KMS-11 (cell line): Measurements from ENCODE around the gene IGHMBP2.

Experiments used
- H2AFZ ChIP-seq: fragments of 200-600 bp; sonication (generic); 2 replicates; pipeline ENCODE4 v1.6.1; 2016; ENCODE audit warnings: antibody characterized with exemption, mixed run types, low read depth
- H3K27ac ChIP-seq: fragments of 200-600 bp; sonication (generic); 2 replicates; pipeline ENCODE4 v1.6.1; 2016; ENCODE audit warnings: mild to moderate bottlenecking, mixed run types
- H3K27me3 ChIP-seq: fragments of 200-600 bp; sonication (generic); 2 replicates; pipeline ENCODE4 v1.6.1; 2017; ENCODE audit warnings: mild to moderate bottlenecking, low read depth, mixed run types, moderate library complexity; ENCODE audit not compliant: insufficient read depth
- H3K36me3 ChIP-seq: fragments of 200-600 bp; sonication (generic); 2 replicates; pipeline ENCODE4 v1.6.1; 2017; ENCODE audit warnings: mild to moderate bottlenecking, mixed run types; ENCODE audit not compliant: insufficient read depth
- H3K4me1 ChIP-seq: fragments of 200-600 bp; sonication (generic); 2 replicates; pipeline ENCODE4 v1.6.1; 2016; ENCODE audit warnings: mild to moderate bottlenecking, low read depth, mixed run types; ENCODE audit not compliant: poor library complexity, severe bottlenecking
- H3K4me2 ChIP-seq: fragments of 200-600 bp; sonication (generic); 2 replicates; pipeline ENCODE4 v1.7.0; 2016; ENCODE audit warnings: mild to moderate bottlenecking, mixed run types
- H3K4me3 ChIP-seq: fragments of 200-600 bp; sonication (generic); IDR thresholded peaks from 2 replicates; pipeline ENCODE4 v1.6.1; 2017; ENCODE audit warnings: low read depth, low read length, mixed read lengths; ENCODE audit not compliant: insufficient read depth
- H3K79me2 ChIP-seq: fragments of 200-600 bp; sonication (generic); 2 replicates; pipeline ENCODE4 v1.6.1; 2016; ENCODE audit warnings: low read depth, mixed run types; ENCODE audit not compliant: insufficient read depth
- H3K9ac ChIP-seq: fragments of 200-600 bp; sonication (generic); 2 replicates; pipeline ENCODE4 v1.6.1; 2016; ENCODE audit warnings: mild to moderate bottlenecking, mixed run types
- H4K20me1 ChIP-seq: fragments of 200-600 bp; sonication (generic); 2 replicates; pipeline ENCODE4 v1.6.1; 2016; ENCODE audit warnings: mild to moderate bottlenecking, mixed run types; ENCODE audit not compliant: insufficient read depth
- CTCF ChIP-seq: fragments of 200-600 bp; sonication (generic); conservative IDR thresholded peaks from 2 replicates; pipeline ENCODE4 v1.6.1; 2017; ENCODE audit warnings: low read depth, mild to moderate bottlenecking, antibody characterized with exemption, low read length, moderate library complexity, mixed read lengths

IGHMBP2 gene

GRCh38 chr11:68958211-68958610, 54.5 kb downstream of the IGHMBP2 start:
- TF ChIP-seq CTCF: no peak
- Histone ChIP-seq H3K79me2 (no peaks in the 10 kb centered on the region), H3K27ac (no peak overlapping the region), H3K4me3 (no peak overlapping the region), H3K36me3 (no peaks in the 10 kb centered on the region), H3K4me2 (no peak overlapping the region), H3K4me1 (no peaks in the 10 kb centered on the region), H2AFZ (no peak overlapping the region), H4K20me1 (no peaks in the 10 kb centered on the region), H3K27me3 (no peaks in the 10 kb centered on the region), H3K9ac (no peak overlapping the region)

- Histone ChIP-seq H3K79me2 (no peaks in the 10 kb centered on the region), H3K4me2 (no peak overlapping the region), H3K4me3 (no peak overlapping the region), H3K4me1 (no peaks in the 10 kb centered on the region), H4K20me1 (no peaks in the 10 kb centered on the region), H3K27me3 (no peaks in the 10 kb centered on the region), H3K36me3 (no peaks in the 10 kb centered on the region), H3K27ac (no peak overlapping the region), H3K9ac (no peak overlapping the region), H2AFZ (no peak overlapping the region)
- TF ChIP-seq CTCF: no peak
These were observed 56.0 kb downstream of the IGHMBP2 start for GRCh38 chr11:68959465-68960293.

GRCh38 chr11:68960294-68961071, 56.8 kb downstream of the IGHMBP2 start:
- no peak for TF ChIP-seq CTCF
- Histone ChIP-seq H3K4me3 (no peak overlapping the region), H4K20me1 (no peaks in the 10 kb centered on the region)

GRCh38 chr11:68961245-68961644, 57.6 kb downstream of the IGHMBP2 start:
- no peak overlapping the region for H3K27ac ChIP-seq
- TF ChIP-seq CTCF: no peak

More at GRCh38 chr11:68960294-68961071, 56.8 kb downstream of the IGHMBP2 start:
- Histone ChIP-seq H3K27ac (no peak overlapping the region), H3K79me2 (no peaks in the 10 kb centered on the region), H3K9ac (no peak overlapping the region), H3K4me2 (no peak overlapping the region), H3K36me3 (no peaks in the 10 kb centered on the region), H3K4me1 (no peaks in the 10 kb centered on the region), H3K27me3 (no peaks in the 10 kb centered on the region), H2AFZ (no peak overlapping the region)

More at GRCh38 chr11:68961245-68961644, 57.6 kb downstream of the IGHMBP2 start:
- Histone ChIP-seq H2AFZ (no peak overlapping the region), H4K20me1 (no peaks in the 10 kb centered on the region), H3K27me3 (peaks cover 5% of the 10 kb centered on the region; the same call in 1 of the 2 replicates), H3K9ac (no peak overlapping the region), H3K79me2 (no peaks in the 10 kb centered on the region), H3K4me2 (no peak overlapping the region), H3K4me3 (no peak overlapping the region), H3K36me3 (no peaks in the 10 kb centered on the region), H3K4me1 (no peaks in the 10 kb centered on the region)
